WTC11 (cell line): Measurements from ENCODE around the gene LOXL4. TPM values are rescaled to one million over a fixed set of nuclear protein-coding genes. Genes with fewer than 3 reads are reported as not detected.

Experiments used
- ATAC-seq: fragments of 200-7000 bp; cut with Tn5 transposase; 2 replicates; pipeline ENCODE4 v1.10.0; 2021; ENCODE audit warnings: mild to moderate bottlenecking, moderate library complexity
- CTCF ChIA-PET: fragments of 300-600 bp; sonication (Branson Sonifier 250); formaldehyde crosslinking; loops from one replicate; lab custom pipeline; 2021; ENCODE audit warnings: antibody characterized with exemption; lab: Charles Lee
- POLR2A ChIA-PET: fragments of 350-600 bp; sonication (Branson Sonifier 250); formaldehyde crosslinking; loops from one replicate; lab custom pipeline; 2021; ENCODE audit warnings: antibody characterized with exemption; lab: Charles Lee
- DNase-seq: peaks from one replicate; pipeline ENCODE4 v3.0.0; 2021; ENCODE audit warnings: low spot score
- H3K27ac Mint-ChIP-seq: 2 replicates; pipeline ENCODE4 v1.8.0; 2021; ENCODE audit warnings: mixed read lengths
- H3K27me3 Mint-ChIP-seq: 2 replicates; pipeline ENCODE4 v1.8.0; 2021; ENCODE audit warnings: low read depth, mild to moderate bottlenecking, moderate library complexity, mixed read lengths
- H3K36me3 Mint-ChIP-seq: 2 replicates; pipeline ENCODE4 v1.8.0; 2021; ENCODE audit warnings: mixed read lengths
- H3K4me1 Mint-ChIP-seq: 2 replicates; pipeline ENCODE4 v1.8.0; 2022; ENCODE audit warnings: mixed read lengths
- H3K4me3 Mint-ChIP-seq: 2 replicates; pipeline ENCODE4 v1.8.0; 2021; ENCODE audit warnings: mild to moderate bottlenecking, moderate library complexity, mixed read lengths
- H3K9me3 Mint-ChIP-seq: 2 replicates; pipeline ENCODE4 v1.8.0; 2021; ENCODE audit warnings: mixed read lengths
- AFF4 ChIP-seq: sonication (generic); formaldehyde crosslinking; IDR thresholded peaks from 2 replicates; pipeline ENCODE4 v1.8.1; 2023; ENCODE audit warnings: mild to moderate bottlenecking, missing genetic modification reagents, borderline replicate concordance
- ATF3 ChIP-seq: sonication (generic); formaldehyde crosslinking; conservative IDR thresholded peaks from 2 replicates; pipeline ENCODE4 v1.8.1; 2022; ENCODE audit warnings: mild to moderate bottlenecking, missing genetic modification reagents
- ATF6 ChIP-seq: sonication (generic); formaldehyde crosslinking; IDR thresholded peaks from 2 replicates; pipeline ENCODE4 v1.8.1; 2023; ENCODE audit warnings: mild to moderate bottlenecking, missing genetic modification reagents
- CREB1 ChIP-seq: sonication (generic); formaldehyde crosslinking; IDR thresholded peaks from 2 replicates; pipeline ENCODE4 v1.8.0; 2023; ENCODE audit warnings: mild to moderate bottlenecking, missing genetic modification reagents
- CTCF ChIP-seq: fragments of 200-600 bp; IDR thresholded peaks from 2 replicates; pipeline ENCODE4 v1.8.0; 2022; ENCODE audit warnings: antibody characterized with exemption
- E2F1 ChIP-seq: sonication (generic); formaldehyde crosslinking; IDR thresholded peaks from 2 replicates; pipeline ENCODE4 v1.8.0; 2022; ENCODE audit warnings: mild to moderate bottlenecking, missing genetic modification reagents
- E2F4 ChIP-seq: sonication (generic); formaldehyde crosslinking; IDR thresholded peaks from 2 replicates; pipeline ENCODE4 v1.8.1; 2022; ENCODE audit warnings: low read depth, mild to moderate bottlenecking, moderate library complexity, missing genetic modification reagents, borderline replicate concordance
- EMX1 ChIP-seq: fragments of 250-450 bp; sonication (Bioruptor Pico); IDR thresholded peaks from 2 replicates; pipeline ENCODE4 v1.8.0; 2021; ENCODE audit warnings: mild to moderate bottlenecking
- ERG ChIP-seq: fragments of 250-450 bp; sonication (Bioruptor Pico); IDR thresholded peaks from 2 replicates; pipeline ENCODE4 v1.8.0; 2021; ENCODE audit warnings: mild to moderate bottlenecking
- ESRRA ChIP-seq: sonication (generic); formaldehyde crosslinking; IDR thresholded peaks from 2 replicates; pipeline ENCODE4 v1.8.1; 2022; ENCODE audit warnings: mild to moderate bottlenecking, missing genetic modification reagents, borderline replicate concordance
- ETV6 ChIP-seq: sonication (generic); formaldehyde crosslinking; IDR thresholded peaks from 2 replicates; pipeline ENCODE4 v1.8.1; 2022; ENCODE audit warnings: mild to moderate bottlenecking, missing genetic modification reagents
- GTF2I ChIP-seq: fragments of 250-450 bp; sonication (Bioruptor Pico); conservative IDR thresholded peaks from 2 replicates; pipeline ENCODE4 v1.4.0; 2021; ENCODE audit warnings: mild to moderate bottlenecking
- HMGXB4 ChIP-seq: sonication (generic); formaldehyde crosslinking; IDR thresholded peaks from 2 replicates; pipeline ENCODE4 v1.8.1; 2023; ENCODE audit warnings: mild to moderate bottlenecking, moderate library complexity, missing genetic modification reagents
- NFATC4 ChIP-seq: fragments of 250-450 bp; sonication (Bioruptor Pico); IDR thresholded peaks from 2 replicates; pipeline ENCODE4 v1.9.0; 2021; ENCODE audit warnings: mild to moderate bottlenecking
- NR2C2 ChIP-seq: sonication (generic); formaldehyde crosslinking; IDR thresholded peaks from 2 replicates; pipeline ENCODE4 v1.8.0; 2022; ENCODE audit warnings: mild to moderate bottlenecking, missing genetic modification reagents
- SMAD3 ChIP-seq: sonication (generic); formaldehyde crosslinking; IDR thresholded peaks from 2 replicates; pipeline ENCODE4 v1.8.0; 2022; ENCODE audit warnings: missing genetic modification reagents, mild to moderate bottlenecking, borderline replicate concordance
- TEAD1 ChIP-seq: sonication (generic); formaldehyde crosslinking; IDR thresholded peaks from 2 replicates; pipeline ENCODE4 v1.8.0; 2022; ENCODE audit warnings: mild to moderate bottlenecking, missing genetic modification reagents
- ZNF121 ChIP-seq: sonication (generic); formaldehyde crosslinking; IDR thresholded peaks from 2 replicates; pipeline ENCODE4 v1.8.0; 2023; ENCODE audit warnings: missing genetic modification reagents
- ZNF671 ChIP-seq: fragments of 250-450 bp; sonication (Bioruptor Pico); IDR thresholded peaks from 2 replicates; pipeline ENCODE4 v1.8.0; 2021; ENCODE audit warnings: mild to moderate bottlenecking
- total RNA-seq: library from RNA; stranded (reverse); gene quantifications from 3 replicates; pipeline ENCODE4 v1.2.3, GENCODE V29; 2021

Gene LOXL4
- total RNA-seq, 1 experiment from 2014 or later, result 0.35 TPM

GRCh38 chr10:98215373-98215772 lies 52.6 kb downstream of the LOXL4 start:
- ATAC-seq, result no peak
- DNase-seq, result no peak
- ChIA-PET CTCF (no interaction called here), POLR2A (no interaction called here)
- Mint-ChIP-seq H3K9me3 (peaks cover 11% of the 10 kb centered on the region), H3K36me3 (peaks cover 9% of the 10 kb centered on the region), H3K27ac (no peak overlapping the region), H3K4me3 (no peak overlapping the region), H3K4me1 (peaks cover 4% of the 10 kb centered on the region; the same call in 1 of the 2 replicates), H3K27me3 (no peaks in the 10 kb centered on the region)
- TF ChIP-seq ATF6 (CRISPR knock-in tag), result no peak

- TF ChIP-seq ERG (CRISPR knock-in tag) (no peak), E2F4 (no peak), CREB1 (CRISPR knock-in tag) (no peak), ETV6 (CRISPR knock-in tag) (no peak), NR2C2 (CRISPR knock-in tag) (no peak)
- TF ChIP-seq, all 79 proteins: peak for 0
- Mint-ChIP-seq H3K9me3 (no peaks in the 10 kb centered on the region), H3K4me3 (no peak overlapping the region), H3K27ac (no peak overlapping the region), H3K4me1 (peaks cover 4% of the 10 kb centered on the region; the same call in 1 of the 2 replicates), H3K27me3 (no peaks in the 10 kb centered on the region), H3K36me3 (peaks cover 10% of the 10 kb centered on the region)
- ChIA-PET CTCF (interaction anchor here (2.7 kb wide), 1 partner anchor 43 kb away, joined by 10 read pairs; no protein-coding TSS in a partner anchor), POLR2A (interaction anchor here (0.6 kb wide), 1 partner anchor 12 kb away, joined by 3 read pairs; no protein-coding TSS in a partner anchor)
- DNase-seq, result no peak
- ATAC-seq, result no peak
These were observed 54.3 kb downstream of the LOXL4 start for GRCh38 chr10:98213740-98214139.

- POLR2A ChIA-PET, result no interaction called here
These were observed 55.8 kb downstream of the LOXL4 start for GRCh38 chr10:98212196-98212595.

More at GRCh38 chr10:98212196-98212595, 55.8 kb downstream of the LOXL4 start:
- ATAC-seq (no peak), DNase-seq (no peak)
- Mint-ChIP-seq H3K9me3 (no peaks in the 10 kb centered on the region), H3K4me3 (no peak overlapping the region), H3K4me1 (peaks cover 4% of the 10 kb centered on the region; the same call in 1 of the 2 replicates), H3K36me3 (peaks cover 15% of the 10 kb centered on the region), H3K27ac (no peak overlapping the region), H3K27me3 (no peaks in the 10 kb centered on the region)
- no peak for TF ChIP-seq ZNF671 (CRISPR knock-in tag)
- TF ChIP-seq E2F1, result no peak
- TF ChIP-seq ESRRA (CRISPR knock-in tag), result no peak
- TF ChIP-seq ZNF121 (CRISPR knock-in tag), result no peak
- TF ChIP-seq TEAD1 (CRISPR knock-in tag), result no peak
- no peak for TF ChIP-seq NFATC4
- TF ChIP-seq AFF4 (CRISPR knock-in tag), result no peak
- no peak for TF ChIP-seq ATF3 (CRISPR knock-in tag)
- no peak for TF ChIP-seq CTCF
- TF ChIP-seq SMAD3 (CRISPR knock-in tag), result no peak
- TF ChIP-seq EMX1 (CRISPR knock-in tag), result no peak
- TF ChIP-seq NR2C2 (CRISPR knock-in tag), result no peak
- no peak for TF ChIP-seq GTF2I (CRISPR knock-in tag)
- TF ChIP-seq HMGXB4 (CRISPR knock-in tag), result no peak
- CTCF ChIA-PET, result interaction anchor here (1.6 to 2.7 kb wide), 2 partner anchors 42 to 184 kb away, joined by 3 to 10 read pairs; no protein-coding TSS in a partner anchor
